Measurements from ENCODE around the gene TMPRSS6.

DNA sequence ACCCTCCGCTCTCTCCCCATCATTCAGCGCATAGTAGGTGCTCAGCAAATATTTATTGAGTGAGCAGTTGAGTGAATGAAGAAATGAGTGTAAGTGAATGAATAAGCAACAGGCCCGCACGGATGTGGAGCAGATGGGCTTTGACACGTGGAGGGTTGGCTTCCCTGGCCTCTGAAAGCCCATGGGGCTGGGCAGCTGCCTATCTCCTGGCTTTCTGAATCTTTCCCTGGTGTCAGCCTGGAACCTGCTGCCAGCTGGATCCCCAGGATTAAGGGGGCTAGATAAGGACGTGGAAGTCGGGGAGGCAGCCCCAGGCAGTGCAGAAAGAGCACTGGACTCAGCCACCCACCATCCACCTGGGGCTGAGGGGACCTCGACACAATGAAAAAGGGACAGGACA is 27.6 kb upstream of the TMPRSS6 start:
- TF ChIP-seq, protein P1, sequence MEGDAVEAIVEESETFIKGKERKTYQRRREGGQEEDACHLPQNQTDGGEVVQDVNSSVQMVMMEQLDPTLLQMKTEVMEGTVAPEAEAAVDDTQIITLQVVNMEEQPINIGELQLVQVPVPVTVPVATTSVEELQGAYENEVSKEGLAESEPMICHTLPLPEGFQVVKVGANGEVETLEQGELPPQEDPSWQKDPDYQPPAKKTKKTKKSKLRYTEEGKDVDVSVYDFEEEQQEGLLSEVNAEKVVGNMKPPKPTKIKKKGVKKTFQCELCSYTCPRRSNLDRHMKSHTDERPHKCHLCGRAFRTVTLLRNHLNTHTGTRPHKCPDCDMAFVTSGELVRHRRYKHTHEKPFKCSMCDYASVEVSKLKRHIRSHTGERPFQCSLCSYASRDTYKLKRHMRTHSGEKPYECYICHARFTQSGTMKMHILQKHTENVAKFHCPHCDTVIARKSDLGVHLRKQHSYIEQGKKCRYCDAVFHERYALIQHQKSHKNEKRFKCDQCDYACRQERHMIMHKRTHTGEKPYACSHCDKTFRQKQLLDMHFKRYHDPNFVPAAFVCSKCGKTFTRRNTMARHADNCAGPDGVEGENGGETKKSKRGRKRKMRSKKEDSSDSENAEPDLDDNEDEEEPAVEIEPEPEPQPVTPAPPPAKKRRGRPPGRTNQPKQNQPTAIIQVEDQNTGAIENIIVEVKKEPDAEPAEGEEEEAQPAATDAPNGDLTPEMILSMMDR (IDR thresholded peaks at IDR 0.05): no peak
- no peak for TF ChIP-seq POLR2A (IDR thresholded peaks at IDR 0.05)

Measured in testis (tissue), 2 donors.